Measurements from ENCODE around the gene PPP2R2C.

PPP2R2C gene

GRCh38 chr4:6474053-6474568 is 1.7 kb upstream of the PPP2R2C start:
- H3K4me3 ChIP-seq (ENCODE audit: low read depth, low read length): no peak overlapping the region
- no peak for TF ChIP-seq CTCF (IDR thresholded peaks at IDR 0.05; ENCODE audit: borderline replicate concordance, insufficient read depth, low read depth, low read length)

GRCh38 chr4:6473264-6474052 is 1.0 kb upstream of the PPP2R2C start:
- no peak overlapping the region for H3K4me3 ChIP-seq (ENCODE audit: low read depth, low read length)
- no peak for TF ChIP-seq CTCF (IDR thresholded peaks at IDR 0.05; ENCODE audit: borderline replicate concordance, insufficient read depth, low read depth, low read length)

- H3K4me3 ChIP-seq (ENCODE audit: low read depth, low read length): no peak overlapping the region
- TF ChIP-seq CTCF (IDR thresholded peaks at IDR 0.05; ENCODE audit: borderline replicate concordance, insufficient read depth, low read depth, low read length): no peak
Observed at GRCh38 chr4:6472008-6472386, 417 bp downstream of the PPP2R2C start.

DNA sequence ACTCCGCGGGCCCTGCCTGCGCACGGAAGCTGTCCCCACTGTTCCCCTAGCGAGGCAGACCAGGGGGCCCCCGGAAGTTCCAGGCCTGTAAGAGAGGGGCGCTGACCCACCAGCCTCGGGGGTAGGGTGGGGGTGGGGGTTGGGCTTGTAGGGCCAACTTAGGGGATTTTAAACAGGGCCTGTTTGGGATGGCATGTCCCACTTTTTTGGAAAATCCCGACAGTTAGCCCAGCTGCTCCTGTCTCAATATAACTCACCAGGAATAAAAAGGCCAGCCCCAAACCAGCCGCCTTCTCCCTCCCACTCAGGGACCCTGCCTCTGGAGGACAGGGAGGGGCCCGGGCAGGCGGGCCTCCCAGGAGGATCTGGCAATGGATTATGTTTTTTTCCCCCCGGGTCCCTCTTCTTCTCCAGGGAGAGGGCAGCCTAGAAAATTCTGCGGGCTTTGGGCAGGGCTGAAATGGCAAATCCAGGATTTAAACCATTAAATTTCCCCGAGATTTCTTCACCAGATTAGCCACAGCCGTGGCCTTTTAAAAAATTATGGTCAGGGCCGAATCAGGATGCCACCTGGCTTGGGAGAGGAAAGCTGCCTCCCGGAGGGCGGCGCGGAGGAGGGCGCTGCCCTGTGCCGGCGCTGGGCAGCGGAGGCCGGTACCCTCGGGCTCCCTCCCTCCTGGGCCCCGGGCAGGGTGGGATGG is 957 bp downstream of the PPP2R2C start:
- no peak overlapping the region for H3K4me3 ChIP-seq (ENCODE audit: low read depth, low read length)
- TF ChIP-seq CTCF (IDR thresholded peaks at IDR 0.05; ENCODE audit: borderline replicate concordance, insufficient read depth, low read depth, low read length): no peak

GRCh38 chr4:6470502-6471306 is 1.7 kb downstream of the PPP2R2C start:
- TF ChIP-seq CTCF (IDR thresholded peaks at IDR 0.05; ENCODE audit: borderline replicate concordance, insufficient read depth, low read depth, low read length): no peak

DNA sequence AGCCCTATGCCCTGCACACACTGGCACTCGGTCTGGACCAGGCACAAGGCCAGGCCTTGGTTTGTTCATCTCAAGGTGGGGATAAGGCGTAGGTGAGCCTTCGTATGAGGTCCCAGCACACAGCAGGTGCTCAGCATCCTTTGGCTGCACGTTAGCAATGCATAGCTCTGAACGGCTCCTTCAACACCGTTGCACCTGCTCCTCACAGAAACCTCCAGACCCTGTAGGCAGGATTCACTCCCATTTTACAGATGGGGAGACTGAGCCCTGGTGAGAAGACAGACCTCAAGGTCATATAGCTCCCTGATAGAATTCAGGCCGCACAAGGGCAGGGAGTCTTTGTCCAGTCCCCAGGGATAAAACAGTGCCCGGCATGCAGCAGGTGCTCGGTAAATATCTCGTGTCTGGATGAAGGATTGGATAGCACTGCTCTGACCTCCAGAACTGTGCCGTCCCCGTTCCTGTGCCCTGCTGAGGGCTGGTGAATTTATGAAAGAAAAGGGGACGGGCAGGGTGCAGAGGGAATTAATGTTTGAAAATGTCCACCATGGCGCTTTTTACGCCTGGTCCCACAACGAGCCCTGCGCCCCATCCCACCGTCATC is 2.4 kb downstream of the PPP2R2C start:
- H3K4me3 ChIP-seq (ENCODE audit: low read depth, low read length): no peak overlapping the region

More at GRCh38 chr4:6470502-6471306, 1.7 kb downstream of the PPP2R2C start:
- H3K4me3 ChIP-seq (ENCODE audit: low read depth, low read length): no peak overlapping the region

More for the DNA sequence above, 2.4 kb downstream of the PPP2R2C start:
- TF ChIP-seq CTCF (IDR thresholded peaks at IDR 0.05; ENCODE audit: borderline replicate concordance, insufficient read depth, low read depth, low read length): no peak
